WTC11 (cell line): ENCODE measurements around the gene CCDC158. TPM values are rescaled to one million over a fixed set of nuclear protein-coding genes. Genes with fewer than 3 reads are reported as not detected.
"Not testable (repeated sequence)": the region's sequence is repeated elsewhere in the genome, so short reads cannot be mapped to it uniquely, and the experiment has no call there.

Experiments
- ATAC-seq: fragments of 200-7000 bp; cut with Tn5 transposase; 2 replicates; pipeline ENCODE4 v1.10.0; 2021; ENCODE audit warnings: mild to moderate bottlenecking, moderate library complexity
- CTCF ChIA-PET: fragments of 300-600 bp; sonication (Branson Sonifier 250); formaldehyde crosslinking; loops from one replicate; lab custom pipeline; 2021; ENCODE audit warnings: antibody characterized with exemption; lab: Charles Lee
- POLR2A ChIA-PET: fragments of 350-600 bp; sonication (Branson Sonifier 250); formaldehyde crosslinking; loops from one replicate; lab custom pipeline; 2021; ENCODE audit warnings: antibody characterized with exemption; lab: Charles Lee
- DNase-seq: peaks from one replicate; pipeline ENCODE4 v3.0.0; 2021; ENCODE audit warnings: low spot score
- H3K27ac Mint-ChIP-seq: 2 replicates; pipeline ENCODE4 v1.8.0; 2021; ENCODE audit warnings: mixed read lengths
- H3K27me3 Mint-ChIP-seq: 2 replicates; pipeline ENCODE4 v1.8.0; 2021; ENCODE audit warnings: low read depth, mild to moderate bottlenecking, moderate library complexity, mixed read lengths
- H3K36me3 Mint-ChIP-seq: 2 replicates; pipeline ENCODE4 v1.8.0; 2021; ENCODE audit warnings: mixed read lengths
- H3K4me1 Mint-ChIP-seq: 2 replicates; pipeline ENCODE4 v1.8.0; 2022; ENCODE audit warnings: mixed read lengths
- H3K4me3 Mint-ChIP-seq: 2 replicates; pipeline ENCODE4 v1.8.0; 2021; ENCODE audit warnings: mild to moderate bottlenecking, moderate library complexity, mixed read lengths
- H3K9me3 Mint-ChIP-seq: 2 replicates; pipeline ENCODE4 v1.8.0; 2021; ENCODE audit warnings: mixed read lengths
- CREB1 ChIP-seq: sonication (generic); formaldehyde crosslinking; IDR thresholded peaks from 2 replicates; pipeline ENCODE4 v1.8.0; 2023; ENCODE audit warnings: mild to moderate bottlenecking, missing genetic modification reagents
- ELF4 ChIP-seq: sonication (generic); formaldehyde crosslinking; IDR thresholded peaks from 2 replicates; pipeline ENCODE4 v1.8.1; 2022; ENCODE audit warnings: low read depth, mild to moderate bottlenecking, moderate library complexity, missing genetic modification reagents
- ETV6 ChIP-seq: sonication (generic); formaldehyde crosslinking; IDR thresholded peaks from 2 replicates; pipeline ENCODE4 v1.8.1; 2022; ENCODE audit warnings: mild to moderate bottlenecking, missing genetic modification reagents
- FOXJ3 ChIP-seq: sonication (generic); formaldehyde crosslinking; IDR thresholded peaks from 2 replicates; pipeline ENCODE4 v1.9.0; 2021; ENCODE audit warnings: missing genetic modification reagents, mild to moderate bottlenecking, borderline replicate concordance
- IRF2 ChIP-seq: sonication (generic); formaldehyde crosslinking; IDR thresholded peaks from 2 replicates; pipeline ENCODE4 v1.8.0; 2022; ENCODE audit warnings: low read depth, missing genetic modification reagents, borderline replicate concordance
- JUN ChIP-seq: sonication (generic); formaldehyde crosslinking; IDR thresholded peaks from 2 replicates; pipeline ENCODE4 v1.8.0; 2023; ENCODE audit warnings: mild to moderate bottlenecking, missing genetic modification reagents
- MYBL2 ChIP-seq: sonication (generic); formaldehyde crosslinking; IDR thresholded peaks from 2 replicates; pipeline ENCODE4 v1.8.1; 2023; ENCODE audit warnings: mild to moderate bottlenecking, moderate library complexity, missing genetic modification reagents
- NR1H2 ChIP-seq: sonication (generic); formaldehyde crosslinking; IDR thresholded peaks from 2 replicates; pipeline ENCODE4 v1.9.0; 2021; ENCODE audit warnings: mild to moderate bottlenecking, moderate library complexity, missing genetic modification reagents
- NR3C1 ChIP-seq: sonication (generic); formaldehyde crosslinking; conservative IDR thresholded peaks from 2 replicates; pipeline ENCODE4 v1.8.1; 2023; ENCODE audit warnings: low read depth, mild to moderate bottlenecking, missing genetic modification reagents
- TCF7 ChIP-seq: sonication (generic); formaldehyde crosslinking; IDR thresholded peaks from 2 replicates; pipeline ENCODE4 v1.8.0; 2022; ENCODE audit warnings: mild to moderate bottlenecking, low read depth, missing genetic modification reagents, moderate library complexity
- TEAD4 ChIP-seq: sonication (generic); formaldehyde crosslinking; IDR thresholded peaks from 2 replicates; pipeline ENCODE4 v1.8.0; 2022; ENCODE audit warnings: mild to moderate bottlenecking, missing genetic modification reagents
- TP53 ChIP-seq: sonication (generic); formaldehyde crosslinking; IDR thresholded peaks from 2 replicates; pipeline ENCODE4 v1.8.1; 2023; ENCODE audit warnings: mild to moderate bottlenecking, missing genetic modification reagents
- ZNF219 ChIP-seq: sonication (generic); formaldehyde crosslinking; IDR thresholded peaks from 2 replicates; pipeline ENCODE4 v1.8.0; 2023; ENCODE audit warnings: missing genetic modification reagents, mild to moderate bottlenecking, borderline replicate concordance
- ZNF396 ChIP-seq: fragments of 250-450 bp; sonication (Bioruptor Pico); IDR thresholded peaks from 2 replicates; pipeline ENCODE4 v1.8.0; 2021; ENCODE audit warnings: mild to moderate bottlenecking, moderate library complexity, borderline replicate concordance
- ZNF423 ChIP-seq: fragments of 250-450 bp; sonication (Bioruptor Pico); IDR thresholded peaks from 2 replicates; pipeline ENCODE4 v2.1.2; 2022; ENCODE audit warnings: mild to moderate bottlenecking, moderate library complexity
- total RNA-seq: library from RNA; stranded (reverse); gene quantifications from 3 replicates; pipeline ENCODE4 v1.2.3, GENCODE V29; 2021
- TF ChIP-seq, protein P1 (sequence below): sonication (generic); formaldehyde crosslinking; IDR thresholded peaks from 2 replicates; pipeline ENCODE4 v1.8.1; 2023; ENCODE audit warnings: mild to moderate bottlenecking, missing genetic modification reagents

CCDC158 gene
- total RNA-seq, 1 experiment from 2014 or later: 0.15 TPM

- no peak for DNase-seq
- Mint-ChIP-seq H3K9me3 (peaks cover 14% of the 10 kb centered on the region), H3K4me1 (no peaks in the 10 kb centered on the region), H3K4me3 (no peak overlapping the region), H3K27me3 (no peaks in the 10 kb centered on the region; the same call in 1 of the 2 replicates), H3K27ac (no peak overlapping the region), H3K36me3 (peaks cover 12% of the 10 kb centered on the region)
- TF ChIP-seq ZNF423 (CRISPR knock-in tag): no peak
- no peak for TF ChIP-seq NR1H2 (CRISPR knock-in tag)
- TF ChIP-seq ZNF396 (CRISPR knock-in tag): no peak
- TF ChIP-seq ETV6 (CRISPR knock-in tag): no peak
- TF ChIP-seq ELF4: no peak
- no peak for TF ChIP-seq FOXJ3 (CRISPR knock-in tag)
- TF ChIP-seq TP53: no peak
- no peak for TF ChIP-seq MYBL2
- TF ChIP-seq JUN (CRISPR knock-in tag): no peak
- CTCF ChIA-PET: interaction anchor here (1.6 kb wide), 1 partner anchor 13 kb away, joined by 9 read pairs; no protein-coding TSS in a partner anchor
- POLR2A ChIA-PET: no interaction called here
- no peak for ATAC-seq
Measured at GRCh38 chr4:76364763-76365162, 56.2 kb downstream of the CCDC158 start.

GRCh38 chr4:76363556-76364290 lies 57.2 kb downstream of the CCDC158 start:
- H3K27me3 Mint-ChIP-seq: peaks cover 7% of the 10 kb centered on the region
- ChIA-PET POLR2A (no interaction called here), CTCF (no interaction called here)
- DNase-seq (no peak), ATAC-seq (no peak)
- H3K9me3 Mint-ChIP-seq: peaks cover 25% of the 10 kb centered on the region
- peaks cover 20% of the 10 kb centered on the region for H3K36me3 Mint-ChIP-seq
- TF ChIP-seq TEAD4 (CRISPR knock-in tag): no peak
- no peak for TF ChIP-seq TCF7 (CRISPR knock-in tag)
- H3K4me1 Mint-ChIP-seq: no peaks in the 10 kb centered on the region
- no peak overlapping the region for H3K27ac Mint-ChIP-seq
- H3K4me3 Mint-ChIP-seq: no peak overlapping the region

GRCh38 chr4:76361689-76362412 lies 59.1 kb downstream of the CCDC158 start:
- Mint-ChIP-seq H3K27ac (no peak overlapping the region), H3K9me3 (peaks cover 27% of the 10 kb centered on the region), H3K36me3 (peaks cover 20% of the 10 kb centered on the region), H3K4me1 (no peaks in the 10 kb centered on the region), H3K4me3 (no peak overlapping the region), H3K27me3 (peaks cover 7% of the 10 kb centered on the region)
- no peak for TF ChIP-seq ZNF219 (CRISPR knock-in tag)
- no peak for TF ChIP-seq IRF2
- TF ChIP-seq CREB1 (CRISPR knock-in tag): no peak
- TF ChIP-seq, protein P1, sequence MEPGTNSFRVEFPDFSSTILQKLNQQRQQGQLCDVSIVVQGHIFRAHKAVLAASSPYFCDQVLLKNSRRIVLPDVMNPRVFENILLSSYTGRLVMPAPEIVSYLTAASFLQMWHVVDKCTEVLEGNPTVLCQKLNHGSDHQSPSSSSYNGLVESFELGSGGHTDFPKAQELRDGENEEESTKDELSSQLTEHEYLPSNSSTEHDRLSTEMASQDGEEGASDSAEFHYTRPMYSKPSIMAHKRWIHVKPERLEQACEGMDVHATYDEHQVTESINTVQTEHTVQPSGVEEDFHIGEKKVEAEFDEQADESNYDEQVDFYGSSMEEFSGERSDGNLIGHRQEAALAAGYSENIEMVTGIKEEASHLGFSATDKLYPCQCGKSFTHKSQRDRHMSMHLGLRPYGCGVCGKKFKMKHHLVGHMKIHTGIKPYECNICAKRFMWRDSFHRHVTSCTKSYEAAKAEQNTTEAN (CRISPR knock-in tag): no peak
- no peak for TF ChIP-seq TCF7 (CRISPR knock-in tag)
- TF ChIP-seq NR3C1 (CRISPR knock-in tag): no peak
- no peak for TF ChIP-seq JUN (CRISPR knock-in tag)
- DNase-seq (no peak), ATAC-seq (no peak)
- CTCF ChIA-PET: no interaction called here
- POLR2A ChIA-PET: no interaction called here

DNA sequence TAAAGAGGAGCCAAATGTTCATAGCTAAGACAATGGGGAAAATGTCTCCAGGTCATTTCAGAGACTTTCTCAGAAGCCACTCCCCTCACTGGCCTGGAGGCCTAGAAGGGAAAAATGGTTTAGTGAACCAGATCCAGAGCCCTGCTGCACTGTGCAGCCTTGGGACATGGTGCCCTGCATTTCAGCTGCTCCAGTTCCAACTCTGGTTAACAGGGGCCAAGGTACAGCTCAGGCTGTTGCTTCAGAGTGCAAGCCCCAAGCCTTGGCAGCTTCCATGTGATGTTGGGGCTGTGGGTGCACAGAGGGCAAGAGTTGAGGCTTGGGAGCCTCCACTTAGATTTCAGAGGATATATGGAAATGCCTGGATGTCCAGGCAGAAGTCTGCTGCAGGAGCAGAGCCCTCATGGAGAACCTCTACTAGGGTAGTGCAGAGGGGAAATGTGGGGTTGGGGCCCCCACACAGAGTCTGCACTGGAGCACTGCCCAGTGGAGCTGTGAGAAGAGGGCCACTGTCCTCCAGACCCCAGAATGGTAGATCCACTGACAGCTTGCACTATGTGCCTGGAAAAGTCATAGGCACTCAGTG lies 61.0 kb downstream of the CCDC158 start:
- peaks cover 20% of the 10 kb centered on the region for H3K36me3 Mint-ChIP-seq
- H3K4me1 Mint-ChIP-seq, H3K27ac Mint-ChIP-seq, DNase-seq, H3K4me3 Mint-ChIP-seq, CTCF ChIA-PET, ATAC-seq, H3K27me3 Mint-ChIP-seq, POLR2A ChIA-PET: not testable (repeated sequence)
- H3K9me3 Mint-ChIP-seq: peaks cover 27% of the 10 kb centered on the region
